Activated T-helper 2 cell treated with anti-CD3 and anti-CD28 coated beads, Interferon-gamma antibody, Interleukin-2, Interleukin-4, amounts not matched to agents 10 μg/mL and 5 μg/mL and 100 μg/mL, durations not matched to agents 14 hours and 24 hours and 36 hours (primary cell): Measurements from ENCODE around the gene SERP1. TPM values are rescaled to one million over a fixed set of nuclear protein-coding genes. Genes with fewer than 3 reads are reported as not detected.
"Not testable (repeated sequence)": the region's sequence is repeated elsewhere in the genome, so short reads cannot be mapped to it uniquely, and the experiment has no call there.

Source experiments
- DNase-seq: peaks from one replicate; pipeline ENCODE4 v3.0.0; 2021; ENCODE audit warnings: low spot score
- H3K27ac Mint-ChIP-seq: one replicate; pipeline ENCODE4 v1.8.0; 2021; ENCODE audit warnings: mixed read lengths
- H3K27me3 Mint-ChIP-seq: one replicate; pipeline ENCODE4 v1.8.0; 2021; ENCODE audit warnings: low read depth, mixed read lengths
- H3K36me3 Mint-ChIP-seq: one replicate; pipeline ENCODE4 v1.8.0; 2021; ENCODE audit warnings: low read depth, mixed read lengths
- H3K4me1 Mint-ChIP-seq: one replicate; pipeline ENCODE4 v1.8.0; 2021; ENCODE audit warnings: low read depth, mixed read lengths
- H3K4me3 Mint-ChIP-seq: one replicate; pipeline ENCODE4 v1.8.0; 2021; ENCODE audit warnings: low read depth, mild to moderate bottlenecking, moderate library complexity, mixed read lengths
- H3K9me3 Mint-ChIP-seq: one replicate; pipeline ENCODE4 v1.8.0; 2021; ENCODE audit warnings: mixed read lengths
- intact Hi-C: fragments of 100-400 bp; cut with micrococcal nuclease; formaldehyde crosslinking; loops from one replicate; pipeline ENCODE4 v1.15.1; 2023
- total RNA-seq: library from RNA; stranded (reverse); gene quantifications from 2 replicates; pipeline ENCODE4 v1.2.3, GENCODE V29; 2022

The SERP1 gene
- total RNA-seq, 1 donor from 2014 or later, result 89.2 TPM

GRCh38 chr3:150528354-150528797 lies 17.9 kb downstream of the SERP1 start:
- Mint-ChIP-seq H3K9me3 (no peaks in the 10 kb centered on the region), H3K4me1 (peaks cover 6% of the 10 kb centered on the region), H3K4me3 (no peak overlapping the region), H3K27ac (no peak overlapping the region), H3K36me3 (no peaks in the 10 kb centered on the region), H3K27me3 (peaks cover 19% of the 10 kb centered on the region)
- no peak for DNase-seq
- intact Hi-C loops, result loop anchor here (1.0 to 2.0 kb wide), 2 partner anchors 337 to 618 kb away; no protein-coding TSS in a partner anchor

- Mint-ChIP-seq H3K27ac (no peak overlapping the region), H3K4me3 (no peak overlapping the region), H3K27me3 (peaks cover 22% of the 10 kb centered on the region), H3K4me1 (peaks cover 6% of the 10 kb centered on the region), H3K36me3 (no peaks in the 10 kb centered on the region), H3K9me3 (no peaks in the 10 kb centered on the region)
- no peak for DNase-seq
- intact Hi-C loops, result loop anchor here (1.0 to 2.0 kb wide), 2 partner anchors 338 to 619 kb away; no protein-coding TSS in a partner anchor
Observed at GRCh38 chr3:150527464-150528255, 18.6 kb downstream of the SERP1 start.

DNA sequence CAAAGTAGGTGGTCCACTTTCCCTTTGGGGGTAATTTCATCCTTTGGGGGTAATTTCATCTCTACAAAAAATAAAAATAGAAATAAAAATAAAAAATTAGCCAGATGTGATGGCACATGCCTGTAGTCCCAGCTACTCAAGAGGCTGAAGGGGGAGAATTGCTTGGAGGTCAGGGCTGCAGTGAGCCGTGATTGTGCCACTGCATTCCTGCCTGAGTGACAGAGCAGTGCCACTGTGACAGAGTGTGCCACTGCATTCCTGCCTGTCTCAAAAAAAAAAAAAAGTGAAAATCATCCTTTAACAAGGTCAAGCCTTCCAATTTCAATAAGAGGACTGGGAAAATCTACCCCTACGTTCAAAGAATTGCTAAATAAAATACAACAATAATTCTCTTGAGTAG lies 22.8 kb downstream of the SERP1 start:
- Mint-ChIP-seq H3K27ac (no peak overlapping the region), H3K36me3 (no peaks in the 10 kb centered on the region), H3K4me3 (no peak overlapping the region), H3K9me3 (no peaks in the 10 kb centered on the region), H3K27me3 (peaks cover 25% of the 10 kb centered on the region), H3K4me1 (no peaks in the 10 kb centered on the region)
- no peak for DNase-seq
- intact Hi-C loops, result no loop called here

DNA sequence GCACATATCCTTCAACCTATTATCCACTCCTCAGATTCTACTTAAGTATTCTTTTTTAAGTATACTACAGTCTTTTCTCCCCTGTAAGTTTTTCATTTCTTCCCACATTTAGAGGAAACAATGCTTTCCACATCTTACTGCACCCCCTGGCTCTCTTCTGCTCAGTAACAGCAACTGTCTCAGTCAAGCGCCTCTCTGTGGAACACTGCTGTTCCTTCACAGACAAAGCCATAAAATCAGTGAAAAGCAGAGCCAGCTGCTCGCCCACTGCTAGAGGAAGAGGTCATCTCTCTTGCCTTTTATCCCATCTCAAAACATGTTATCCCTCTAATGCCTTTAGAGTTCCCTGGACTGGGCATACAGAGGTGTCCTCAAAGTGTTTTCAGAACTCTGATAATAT lies 24.8 kb downstream of the SERP1 start:
- no peak overlapping the region for H3K27ac Mint-ChIP-seq
- H3K27me3 Mint-ChIP-seq, result peaks cover 15% of the 10 kb centered on the region
- peaks cover 4% of the 10 kb centered on the region for H3K9me3 Mint-ChIP-seq
- H3K4me1 Mint-ChIP-seq, result no peaks in the 10 kb centered on the region
- H3K36me3 Mint-ChIP-seq, result no peaks in the 10 kb centered on the region
- H3K4me3 Mint-ChIP-seq, result no peak overlapping the region
- no peak for DNase-seq
- intact Hi-C loops, result no loop called here

DNA sequence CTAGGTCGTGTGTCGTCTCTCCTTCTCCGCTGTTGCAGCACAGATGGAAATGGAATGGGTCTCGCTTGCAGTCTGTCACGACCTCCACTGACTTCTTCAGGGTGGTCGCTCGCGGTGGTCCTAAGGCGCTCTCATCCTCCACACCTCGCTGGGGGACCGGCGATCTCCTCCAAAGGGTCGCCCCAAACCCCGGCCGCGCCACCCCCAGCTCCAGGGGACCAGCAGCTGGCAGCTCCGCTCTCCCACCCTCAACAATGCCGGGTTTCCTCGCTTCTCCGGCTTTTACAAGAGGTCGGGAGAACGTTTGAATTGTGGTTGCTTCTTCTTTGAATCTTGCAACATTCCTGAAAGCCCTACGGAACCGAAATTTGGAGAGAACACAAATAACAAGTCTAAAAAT lies 25.9 kb downstream of the SERP1 start:
- intact Hi-C loops, result no loop called here
- Mint-ChIP-seq H3K4me3 (no peak overlapping the region), H3K27ac (no peak overlapping the region), H3K27me3 (peaks cover 20% of the 10 kb centered on the region), H3K4me1 (no peaks in the 10 kb centered on the region), H3K9me3 (peaks cover 7% of the 10 kb centered on the region), H3K36me3 (no peaks in the 10 kb centered on the region)
- no peak for DNase-seq

DNA sequence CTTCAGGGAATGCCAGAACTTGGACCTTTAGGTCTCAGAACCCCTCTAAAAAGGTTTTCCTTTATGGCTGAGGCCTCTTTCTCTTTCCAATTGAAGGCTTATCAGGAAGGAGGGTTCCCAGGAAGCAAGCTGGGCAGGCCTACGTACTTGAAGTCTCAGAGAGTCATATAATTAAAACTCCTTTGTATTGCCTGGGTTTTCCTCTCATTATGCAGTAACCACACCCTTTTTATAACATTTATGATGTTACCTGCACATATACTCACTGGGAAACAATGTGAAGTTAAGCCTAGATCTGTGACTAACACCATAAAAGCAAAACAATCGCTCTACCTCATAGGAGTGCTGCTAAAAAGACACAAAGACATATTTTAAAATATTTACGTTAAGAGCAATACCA lies 27.3 kb downstream of the SERP1 start:
- H3K36me3 Mint-ChIP-seq, result no peaks in the 10 kb centered on the region
- H3K27me3 Mint-ChIP-seq, result peaks cover 17% of the 10 kb centered on the region
- no peaks in the 10 kb centered on the region for H3K4me1 Mint-ChIP-seq
- H3K27ac Mint-ChIP-seq, result no peak overlapping the region
- no peak for DNase-seq
- intact Hi-C loops, result no loop called here
- no peak overlapping the region for H3K4me3 Mint-ChIP-seq
- peaks cover 8% of the 10 kb centered on the region for H3K9me3 Mint-ChIP-seq

GRCh38 chr3:150515210-150515609 lies 31.1 kb downstream of the SERP1 start:
- H3K27me3 Mint-ChIP-seq, result peaks cover 21% of the 10 kb centered on the region
- H3K27ac Mint-ChIP-seq, result no peak overlapping the region
- no peaks in the 10 kb centered on the region for H3K4me1 Mint-ChIP-seq
- peaks cover 8% of the 10 kb centered on the region for H3K9me3 Mint-ChIP-seq
- intact Hi-C loops, result no loop called here
- no peaks in the 10 kb centered on the region for H3K36me3 Mint-ChIP-seq
- no peak for DNase-seq
- no peak overlapping the region for H3K4me3 Mint-ChIP-seq

DNA sequence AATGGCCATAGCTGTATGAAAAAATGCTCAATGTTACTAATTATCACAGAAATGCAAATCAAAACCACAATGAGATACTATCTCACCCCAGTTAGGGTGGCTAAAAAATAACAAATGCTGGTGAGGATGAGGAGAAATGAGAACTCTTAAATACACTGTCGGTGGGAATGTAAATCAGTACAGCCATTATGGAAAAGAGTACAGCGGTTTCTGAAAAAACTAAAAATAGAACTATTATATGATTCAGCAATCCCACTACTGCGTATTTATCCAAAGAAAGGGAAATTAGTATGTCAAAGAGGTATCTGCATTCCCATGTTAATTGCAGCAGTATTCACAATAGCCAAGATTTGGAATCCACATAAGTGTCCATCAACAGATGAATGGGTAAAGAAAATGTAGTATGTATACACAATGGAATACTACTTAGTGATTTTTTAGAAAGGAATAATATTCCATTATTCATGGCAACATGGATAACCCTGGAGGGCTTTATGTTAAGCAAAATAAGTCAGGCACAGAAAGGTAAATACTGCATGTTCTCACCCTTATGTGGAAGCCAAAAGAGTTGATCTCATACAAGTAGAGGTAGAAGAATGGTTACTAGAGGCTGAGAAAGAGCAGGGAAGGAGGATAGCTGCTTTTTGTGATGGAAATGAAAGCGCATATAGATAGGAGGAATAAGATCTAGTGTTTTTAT lies 35.0 kb downstream of the SERP1 start:
- DNase-seq, result no peak
- H3K9me3 Mint-ChIP-seq, result peaks cover 4% of the 10 kb centered on the region
- intact Hi-C loops, result no loop called here
- peaks cover 44% of the 10 kb centered on the region for H3K27me3 Mint-ChIP-seq
- H3K4me1 Mint-ChIP-seq, result peaks cover 4% of the 10 kb centered on the region
- no peak overlapping the region for H3K27ac Mint-ChIP-seq
- no peak overlapping the region for H3K4me3 Mint-ChIP-seq
- no peaks in the 10 kb centered on the region for H3K36me3 Mint-ChIP-seq

DNA sequence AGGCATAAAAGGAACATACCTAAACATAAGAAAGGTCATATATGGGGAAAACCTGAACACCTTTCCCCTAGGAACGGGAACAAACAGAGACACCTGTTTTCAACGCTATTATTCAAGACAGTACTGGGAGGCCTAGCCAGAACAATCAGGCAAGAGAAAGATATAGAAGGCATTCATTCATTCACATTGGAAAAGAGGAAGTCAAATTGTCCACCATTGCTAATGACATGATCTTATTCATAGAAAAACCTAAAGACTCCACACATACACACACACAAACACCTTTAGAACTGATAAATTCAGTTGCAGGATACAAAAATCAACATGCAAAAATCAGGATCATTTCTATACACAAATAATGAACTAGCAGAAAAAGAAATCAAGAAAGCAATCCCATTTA lies 36.5 kb downstream of the SERP1 start:
- DNase-seq, result no peak
- intact Hi-C loops, result no loop called here
- H3K27ac Mint-ChIP-seq, result no peak overlapping the region
- peaks cover 4% of the 10 kb centered on the region for H3K4me1 Mint-ChIP-seq
- H3K4me3 Mint-ChIP-seq, result no peak overlapping the region
- peaks cover 42% of the 10 kb centered on the region for H3K27me3 Mint-ChIP-seq
- H3K9me3 Mint-ChIP-seq, result no peaks in the 10 kb centered on the region
- no peaks in the 10 kb centered on the region for H3K36me3 Mint-ChIP-seq

DNA sequence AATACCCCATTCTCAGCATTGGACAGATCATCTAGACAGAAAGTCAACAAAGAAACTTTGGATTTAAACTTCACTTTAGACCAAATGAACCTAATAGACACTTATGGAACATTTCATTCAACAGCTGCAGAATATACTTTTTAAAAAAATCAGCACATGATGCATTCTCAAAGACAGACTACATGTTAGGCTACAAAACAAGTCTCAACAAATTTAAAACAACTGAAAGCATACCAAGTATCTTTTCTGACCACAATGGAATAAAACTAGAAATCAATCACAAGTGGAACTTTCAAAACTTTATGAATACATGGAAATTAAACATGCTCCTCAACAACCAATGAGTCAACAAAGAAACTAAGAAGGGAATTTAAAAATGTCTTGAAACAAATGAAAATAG lies 37.9 kb downstream of the SERP1 start:
- DNase-seq, result no peak
- Mint-ChIP-seq H3K27me3 (peaks cover 42% of the 10 kb centered on the region), H3K9me3 (no peaks in the 10 kb centered on the region), H3K4me3 (no peak overlapping the region), H3K36me3 (no peaks in the 10 kb centered on the region), H3K4me1 (peaks cover 4% of the 10 kb centered on the region), H3K27ac (no peak overlapping the region)
- intact Hi-C loops, result no loop called here

DNA sequence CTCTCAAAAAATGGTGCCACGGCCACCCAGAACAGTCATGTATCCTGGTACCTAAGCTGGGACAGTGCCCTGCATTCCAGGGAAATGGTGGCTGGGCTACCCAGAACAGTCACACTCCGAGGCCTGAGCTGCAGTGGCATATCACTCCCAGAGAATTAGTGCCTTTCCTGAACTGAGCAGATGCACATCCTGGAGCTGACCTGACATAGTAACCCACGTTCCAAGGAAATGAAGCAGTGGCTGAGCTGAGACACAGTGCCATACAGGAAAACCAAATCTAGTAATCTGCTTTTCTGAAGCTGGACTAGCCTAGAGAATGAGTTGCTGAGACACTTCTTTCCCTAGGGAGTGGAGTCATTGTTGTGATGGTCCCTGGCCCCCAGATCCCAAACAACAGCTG lies 41.8 kb downstream of the SERP1 start:
- Mint-ChIP-seq H3K9me3 (peaks cover 11% of the 10 kb centered on the region), H3K4me1 (peaks cover 4% of the 10 kb centered on the region), H3K27me3 (peaks cover 26% of the 10 kb centered on the region), H3K4me3 (no peak overlapping the region), H3K27ac (no peak overlapping the region), H3K36me3 (no peaks in the 10 kb centered on the region)
- intact Hi-C loops, result no loop called here
- DNase-seq, result no peak

GRCh38 chr3:150503402-150504099 lies 42.7 kb downstream of the SERP1 start:
- Mint-ChIP-seq H3K4me1 (peaks cover 4% of the 10 kb centered on the region), H3K27me3 (peaks cover 19% of the 10 kb centered on the region), H3K36me3 (no peaks in the 10 kb centered on the region), H3K27ac (no peak overlapping the region), H3K4me3 (no peak overlapping the region), H3K9me3 (peaks cover 11% of the 10 kb centered on the region)
- DNase-seq, result no peak
- intact Hi-C loops, result no loop called here

GRCh38 chr3:150500960-150501359 lies 45.3 kb downstream of the SERP1 start:
- intact Hi-C loops, H3K27me3 Mint-ChIP-seq, H3K27ac Mint-ChIP-seq, H3K4me3 Mint-ChIP-seq, DNase-seq, H3K4me1 Mint-ChIP-seq, H3K36me3 Mint-ChIP-seq: not testable (repeated sequence)
- peaks cover 11% of the 10 kb centered on the region for H3K9me3 Mint-ChIP-seq
